ENCODE data around the gene PLXNC1.

The PLXNC1 gene

GRCh38 chr12:94277426-94278000 is 129.1 kb downstream of the PLXNC1 start:
- no peak for TF ChIP-seq ZFX (IDR thresholded peaks at IDR 0.05)
- no peak for TF ChIP-seq CTCF (conservative IDR thresholded peaks at IDR 0.05)
- H3K27ac ChIP-seq, result no peak overlapping the region

- H3K27ac ChIP-seq, result no peak overlapping the region
- TF ChIP-seq CTCF (conservative IDR thresholded peaks at IDR 0.05) (no peak), ZFX (IDR thresholded peaks at IDR 0.05) (no peak)
Measured at GRCh38 chr12:94280063-94280462, 131.7 kb downstream of the PLXNC1 start.

DNA sequence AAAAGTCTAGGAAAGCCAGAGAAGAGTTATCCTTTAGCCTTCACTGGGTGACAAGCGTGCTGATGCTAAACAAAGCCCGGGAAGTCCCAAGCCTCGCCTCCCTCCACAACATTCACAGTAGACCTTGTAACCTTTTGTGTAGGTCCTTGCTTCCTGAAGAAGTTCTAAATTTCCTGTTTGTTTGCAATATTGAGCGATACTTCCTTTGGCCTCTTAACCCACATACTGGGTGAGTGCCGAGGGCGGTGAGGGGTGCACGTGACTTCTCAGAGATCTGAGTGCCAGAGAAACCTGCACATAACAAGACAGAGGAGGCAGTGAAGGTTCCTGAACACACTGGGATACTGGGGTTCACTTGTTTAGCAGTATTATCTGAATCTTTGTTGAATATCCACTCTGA is 134.3 kb downstream of the PLXNC1 start:
- no peak for TF ChIP-seq ZFX (IDR thresholded peaks at IDR 0.05)
- TF ChIP-seq CTCF (conservative IDR thresholded peaks at IDR 0.05), result no peak
- no peak overlapping the region for H3K27ac ChIP-seq

GRCh38 chr12:94284046-94284445 is 135.7 kb downstream of the PLXNC1 start:
- no peak overlapping the region for H3K27ac ChIP-seq
- TF ChIP-seq CTCF (conservative IDR thresholded peaks at IDR 0.05), result no peak
- TF ChIP-seq ZFX (IDR thresholded peaks at IDR 0.05), result no peak

DNA sequence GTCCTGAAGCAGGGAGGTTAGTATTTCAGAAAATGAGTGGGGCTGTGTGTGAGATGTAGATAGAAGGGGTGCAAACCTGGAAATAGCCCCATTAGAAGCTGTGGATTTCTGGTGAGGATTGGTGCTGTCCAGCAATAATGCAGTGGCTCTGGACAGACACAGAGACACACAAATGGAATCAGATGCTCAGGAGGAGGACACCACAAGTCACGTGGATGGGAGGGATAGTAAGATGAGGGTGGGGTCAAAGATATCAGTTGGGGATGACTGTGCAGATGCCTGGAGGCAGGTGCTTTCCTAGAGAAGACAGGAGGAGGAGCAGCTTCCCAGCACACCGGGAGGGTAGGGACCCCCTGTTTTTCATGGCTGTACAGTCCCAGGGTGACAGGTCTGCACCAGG is 136.5 kb downstream of the PLXNC1 start:
- no peak for TF ChIP-seq CTCF (conservative IDR thresholded peaks at IDR 0.05)
- no peak for TF ChIP-seq ZFX (IDR thresholded peaks at IDR 0.05)

DNA sequence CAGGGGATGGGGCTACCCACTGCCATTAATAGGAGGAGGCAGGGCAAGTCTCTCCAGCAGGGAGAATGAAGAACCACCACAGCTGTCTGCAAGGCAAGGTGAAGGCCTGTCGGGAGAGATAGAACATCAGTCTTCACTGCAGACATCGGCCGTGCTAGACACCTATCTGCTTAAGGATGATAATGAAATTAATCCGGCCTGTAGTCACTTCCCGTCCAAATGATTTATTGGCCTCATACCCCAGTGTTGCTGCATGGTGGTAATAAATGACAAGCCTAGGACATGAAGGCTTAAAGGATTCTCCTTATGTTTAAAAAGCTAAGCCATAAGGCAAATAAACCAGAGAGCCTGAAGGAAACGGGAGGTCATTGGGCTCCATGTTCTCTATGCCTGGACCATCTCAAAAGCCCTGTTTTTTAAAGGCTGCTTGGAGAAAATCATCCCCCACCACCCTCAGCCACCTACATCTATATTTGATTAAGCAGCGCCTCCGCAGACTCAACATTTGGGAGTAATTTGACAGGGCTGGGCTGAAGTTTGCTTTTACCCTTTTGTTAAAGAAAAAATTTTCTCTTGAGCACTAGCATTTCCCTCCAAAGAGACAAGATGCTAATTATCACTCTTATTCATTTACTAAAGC is 137.7 kb downstream of the PLXNC1 start:
- H3K27ac ChIP-seq, result no peak overlapping the region
- TF ChIP-seq CTCF (conservative IDR thresholded peaks at IDR 0.05), result no peak
- TF ChIP-seq ZFX (IDR thresholded peaks at IDR 0.05), result no peak

More for the DNA sequence above, 136.5 kb downstream of the PLXNC1 start:
- H3K27ac ChIP-seq, result no peak overlapping the region

DNA sequence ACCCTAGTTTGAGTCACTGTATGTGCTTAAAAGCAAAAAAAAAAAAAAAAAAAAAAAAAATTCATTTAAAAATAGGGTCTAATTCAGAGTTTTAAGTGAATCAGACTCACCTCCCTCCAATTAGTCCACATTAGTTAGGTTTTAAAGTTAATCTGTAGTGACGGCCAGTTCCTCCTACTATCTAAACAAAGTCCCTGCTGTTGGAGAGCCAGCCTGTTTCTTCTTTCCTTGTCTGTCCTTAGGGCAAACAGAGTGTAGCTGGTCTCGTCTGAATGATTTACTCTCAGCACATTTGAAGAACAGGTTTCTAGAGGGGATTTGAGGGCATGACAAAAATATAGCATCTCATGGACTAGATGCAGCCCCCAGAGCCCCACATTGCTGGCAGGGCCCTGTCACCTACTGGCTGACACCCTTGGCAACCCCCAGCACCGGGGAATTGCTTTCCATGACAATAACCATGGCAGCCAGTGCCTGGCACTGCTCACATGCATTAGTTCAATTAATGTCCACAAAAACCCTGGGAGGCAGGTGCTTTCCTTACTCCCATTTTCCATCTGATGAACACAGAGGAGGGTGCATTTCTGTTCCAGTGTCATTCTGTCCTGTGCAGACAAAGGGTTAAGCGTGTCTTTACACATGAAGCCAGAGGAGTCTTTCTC is 138.3 kb downstream of the PLXNC1 start:
- TF ChIP-seq ZFX (IDR thresholded peaks at IDR 0.05) (no peak), CTCF (conservative IDR thresholded peaks at IDR 0.05) (no peak)
- H3K27ac ChIP-seq, result no peak overlapping the region
